Stimulated activated CD4-positive, alpha-beta T cell treated with anti-CD3 and anti-CD28 coated beads, Interleukin-12 subunit alpha, Interleukin-12 subunit beta, amount 100 ng/mL, for 4 hours (primary cell): Measurements from ENCODE around the gene BICDL2.

Source experiments
- DNase-seq: peaks from one replicate; pipeline ENCODE4 v3.0.0-alpha.2; 2020

The BICDL2 gene

DNA sequence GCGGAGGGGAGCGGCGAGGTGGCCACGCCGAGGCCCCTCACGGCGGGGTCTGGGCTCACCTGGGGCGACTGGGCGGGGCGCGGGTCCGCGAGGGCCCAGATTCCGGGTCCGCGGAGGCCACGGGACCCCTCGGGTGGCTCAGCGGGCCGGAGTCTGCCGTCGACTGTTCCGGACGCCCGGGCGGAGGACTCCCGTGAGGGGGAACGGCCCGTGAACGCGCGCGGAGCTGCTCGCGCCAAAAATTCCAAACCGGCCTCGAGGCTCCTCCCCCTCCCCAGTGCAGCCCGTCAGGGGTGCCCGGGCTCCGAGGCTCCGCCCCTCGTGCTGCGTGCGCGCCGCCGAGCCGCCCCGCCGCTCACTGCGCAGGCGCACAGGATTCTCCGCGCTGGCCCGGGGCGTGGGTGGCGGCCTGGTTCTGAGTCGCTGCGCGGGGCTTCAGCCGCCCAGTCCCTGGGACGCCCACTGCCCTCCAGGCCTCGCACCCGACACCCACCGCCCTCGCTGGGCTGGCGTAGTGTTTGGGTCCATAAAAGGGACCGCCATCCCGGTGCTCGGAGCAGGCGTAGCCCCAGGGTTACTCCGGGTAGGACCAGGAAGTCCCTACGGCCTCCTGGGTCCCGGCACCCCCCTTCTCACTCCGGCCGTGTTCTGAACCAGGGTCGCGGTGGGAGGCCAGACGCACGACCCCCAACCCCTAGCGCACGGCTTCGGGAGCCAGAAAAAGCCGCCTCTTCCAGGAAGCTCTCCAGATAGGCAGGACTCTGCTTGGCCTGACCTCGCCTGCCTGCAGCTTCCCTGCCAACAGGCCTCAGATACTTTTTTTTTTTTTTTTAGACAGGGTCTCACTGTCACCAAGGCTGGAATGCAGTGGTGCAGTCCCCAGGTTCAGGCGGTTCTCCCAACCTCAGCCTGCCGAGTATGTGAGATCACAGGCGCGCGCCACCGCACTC, 56.2 kb downstream of the BICDL2 start, which contains the start of gene PKMYT1:
Gene PKMYT1, minus strand, starts transcription at position 220 of the 950 bp plus-strand sequence. CDS start 789 bp downstream, outside the sequence.
- peak; percentile 97 for DNase-seq

DNA sequence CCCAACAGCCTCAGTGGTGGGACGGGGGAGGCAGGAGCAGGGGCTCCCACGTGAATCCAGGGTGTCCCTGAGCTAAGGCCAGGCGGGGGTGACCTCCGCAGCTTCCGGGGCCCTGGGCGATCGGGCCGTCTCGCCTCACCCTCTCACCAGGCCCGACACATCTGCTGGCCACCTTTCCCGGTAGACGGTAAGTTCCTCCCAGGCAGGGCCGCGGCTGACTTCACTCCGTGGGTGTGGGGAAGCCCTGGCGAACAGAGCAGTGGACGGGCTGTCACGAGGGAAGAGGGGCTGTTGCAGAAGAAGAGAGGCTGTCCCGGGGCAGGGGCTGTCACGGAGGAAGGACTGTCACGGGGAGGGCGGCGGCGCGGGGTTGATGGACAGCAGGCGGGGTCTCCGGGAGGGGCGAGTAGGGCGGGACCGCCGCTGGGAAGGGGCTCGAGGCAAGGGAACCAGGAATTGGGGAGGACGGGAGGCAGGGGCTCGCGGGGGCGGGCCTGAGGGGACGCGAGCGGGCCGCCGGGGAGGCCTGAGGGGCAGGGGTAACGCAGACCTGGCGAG, 57.0 kb downstream of the BICDL2 start:
- DNase-seq = no peak
